Gastroesophageal sphincter (tissue), 3 donors: ENCODE results near the gene ZBTB12.
A peak's percentile ranks its signal among the peaks of the same experiment; 100 is the strongest.

Experiments used
- CTCF ChIP-seq, 4 experiments: fragments of 200-600 bp in 2 of 4; fragments of 450-650 bp in 2 of 4; sonication (generic) in 1 of 4; IDR thresholded peaks; one replicate each; pipeline ENCODE4 v1.5.1; 2017 to 2019; ENCODE audit warnings: antibody characterized with exemption in 4 of 4, mild to moderate bottlenecking in 2 of 4, moderate library complexity in 2 of 4
- EP300 ChIP-seq: sonication (generic); formaldehyde crosslinking; IDR thresholded peaks from one replicate; pipeline ENCODE4 v1.6.1; 2017; ENCODE audit warnings: antibody characterized with exemption, mild to moderate bottlenecking

GRCh38 chr6:31897612-31898382 lies 4.1 kb downstream of the ZBTB12 start, which contains the start of gene EHMT2:
- peak in 2 of 4 experiments; percentile 46 to 57 for TF ChIP-seq CTCF (IDR thresholded peaks at IDR 0.05)
- no peak for TF ChIP-seq EP300
